Measurements from ENCODE around the gene ZFHX3. TPM values are rescaled to one million over a fixed set of nuclear protein-coding genes. Genes with fewer than 3 reads are reported as not detected.

ZFHX3 gene
- total RNA-seq, 1 experiment from 2014 or later, result 1.5 TPM

GRCh38 chr16:72952404-72952803 lies 95.5 kb downstream of the ZFHX3 start:
- Histone ChIP-seq H3K9me3 (ENCODE audit: control insufficient read depth, low read depth, low read length) (no peaks in the 10 kb centered on the region), H3K4ac (ENCODE audit: low read depth, low read length) (no peak overlapping the region), H3K23ac (ENCODE audit: insufficient read length, low read depth, low read length) (no peak overlapping the region), H2AFZ (ENCODE audit: low read length) (no peak overlapping the region), H3K56ac (ENCODE audit: insufficient read length, low read depth, low read length) (no peak overlapping the region), H3K18ac (ENCODE audit: insufficient read length, low read depth, low read length) (no peak overlapping the region), H3K4me1 (ENCODE audit: insufficient read depth, low read length) (no peaks in the 10 kb centered on the region), H2BK20ac (ENCODE audit: low read depth, low read length, poor library complexity, severe bottlenecking) (no peak overlapping the region), H4K8ac (replicated peaks; ENCODE audit: insufficient read length, low read depth, low read length) (no peak overlapping the region), H2BK12ac (ENCODE audit: insufficient read length, low read depth, low read length) (no peak overlapping the region), H2BK120ac (ENCODE audit: low read depth, low read length, poor library complexity, severe bottlenecking) (no peak overlapping the region), H3K23me2 (ENCODE audit: insufficient read length, low read depth, low read length, poor library complexity, severe bottlenecking) (no peaks in the 10 kb centered on the region), H3K79me2 (ENCODE audit: insufficient read depth, low read length) (no peaks in the 10 kb centered on the region), H4K20me1 (ENCODE audit: control insufficient read depth, insufficient read depth, insufficient read length) (no peaks in the 10 kb centered on the region), H2BK5ac (ENCODE audit: insufficient read length, low read length) (no peak overlapping the region), H4K5ac (ENCODE audit: insufficient read length, low read depth, low read length) (no peak overlapping the region), H2AK5ac (ENCODE audit: insufficient read length, low read length) (no peak overlapping the region), H3K4me2 (ENCODE audit: insufficient read depth, insufficient read length, low read length) (no peak overlapping the region), H3K14ac (ENCODE audit: insufficient read depth, low read length) (no peak overlapping the region), H3K27me3 (ENCODE audit: insufficient read depth, low read length) (no peaks in the 10 kb centered on the region; the same call in 1 of the 2 replicates), H4K91ac (ENCODE audit: insufficient read length, low read depth, low read length) (no peak overlapping the region), H3K9ac (ENCODE audit: extremely low read depth, insufficient read length, low read length) (no peak overlapping the region), H2BK15ac (ENCODE audit: low read depth, low read length) (no peak overlapping the region), H3K79me1 (ENCODE audit: insufficient read depth, low read depth, low read length, poor library complexity, severe bottlenecking) (no peaks in the 10 kb centered on the region), H3K27ac (ENCODE audit: insufficient read length, low read depth, low read length) (no peak overlapping the region), H3T11ph (ENCODE audit: low read length) (no peak overlapping the region)
- no CpG with 5 or more reads among the region's 10 CpGs for WGBS (ENCODE audit: extremely low coverage, insufficient read length, low lambda C conversion rate)
- Mint-ChIP-seq H3K4me3 (no peak overlapping the region), H3K27me3 (ENCODE audit: low read depth) (peaks cover 2% of the 10 kb centered on the region), H3K36me3 (ENCODE audit: insufficient read depth in 1 of 3, low read depth in 3 of 3) (peaks cover 0 to 4% (median 2%) of the 10 kb centered on the region in 3 experiments; a peak in 4 of 7 replicates), H3K27ac (no peak overlapping the region), H3K9me3 (peaks cover 0 to 2% of the 10 kb centered on the region in 2 experiments; a peak in 2 of 5 replicates), H3K4me1 (peaks cover 9 to 11% of the 10 kb centered on the region in 2 experiments)
- no peak for DNase-seq
- TF ChIP-seq, protein P1, sequence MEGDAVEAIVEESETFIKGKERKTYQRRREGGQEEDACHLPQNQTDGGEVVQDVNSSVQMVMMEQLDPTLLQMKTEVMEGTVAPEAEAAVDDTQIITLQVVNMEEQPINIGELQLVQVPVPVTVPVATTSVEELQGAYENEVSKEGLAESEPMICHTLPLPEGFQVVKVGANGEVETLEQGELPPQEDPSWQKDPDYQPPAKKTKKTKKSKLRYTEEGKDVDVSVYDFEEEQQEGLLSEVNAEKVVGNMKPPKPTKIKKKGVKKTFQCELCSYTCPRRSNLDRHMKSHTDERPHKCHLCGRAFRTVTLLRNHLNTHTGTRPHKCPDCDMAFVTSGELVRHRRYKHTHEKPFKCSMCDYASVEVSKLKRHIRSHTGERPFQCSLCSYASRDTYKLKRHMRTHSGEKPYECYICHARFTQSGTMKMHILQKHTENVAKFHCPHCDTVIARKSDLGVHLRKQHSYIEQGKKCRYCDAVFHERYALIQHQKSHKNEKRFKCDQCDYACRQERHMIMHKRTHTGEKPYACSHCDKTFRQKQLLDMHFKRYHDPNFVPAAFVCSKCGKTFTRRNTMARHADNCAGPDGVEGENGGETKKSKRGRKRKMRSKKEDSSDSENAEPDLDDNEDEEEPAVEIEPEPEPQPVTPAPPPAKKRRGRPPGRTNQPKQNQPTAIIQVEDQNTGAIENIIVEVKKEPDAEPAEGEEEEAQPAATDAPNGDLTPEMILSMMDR (conservative IDR thresholded peaks at IDR 0.05), result no peak

All from H9 (cell line).